HG02610 (cell line): ENCODE measurements around the gene MYBPH.

ENCODE experiments used
- ATAC-seq: cut with Tn5 transposase; IDR thresholded peaks from one replicate; pipeline ENCODE4 v1.9.1; 2021; ENCODE audit warnings: mild to moderate bottlenecking, moderate library complexity; ENCODE audit not compliant: unreplicated experiment

Gene MYBPH

DNA sequence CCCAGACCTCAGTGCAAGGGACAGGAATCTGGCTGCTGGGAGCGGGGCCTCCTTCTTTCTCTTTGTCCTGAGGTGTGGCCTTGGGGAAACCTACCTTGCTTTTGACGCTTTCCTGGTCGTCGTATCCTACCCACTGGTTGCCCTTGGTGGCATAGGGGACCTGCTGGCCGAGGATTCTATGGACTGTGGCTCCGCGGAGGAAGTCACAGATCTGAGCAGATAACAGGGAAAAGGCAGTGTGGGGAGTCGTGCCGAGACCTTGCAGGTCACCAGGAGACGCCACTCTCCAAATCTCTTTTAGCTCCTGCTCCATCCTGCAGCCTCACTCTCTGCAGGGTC lies 4.0 kb upstream of the MYBPH start:
- no peak for ATAC-seq

DNA sequence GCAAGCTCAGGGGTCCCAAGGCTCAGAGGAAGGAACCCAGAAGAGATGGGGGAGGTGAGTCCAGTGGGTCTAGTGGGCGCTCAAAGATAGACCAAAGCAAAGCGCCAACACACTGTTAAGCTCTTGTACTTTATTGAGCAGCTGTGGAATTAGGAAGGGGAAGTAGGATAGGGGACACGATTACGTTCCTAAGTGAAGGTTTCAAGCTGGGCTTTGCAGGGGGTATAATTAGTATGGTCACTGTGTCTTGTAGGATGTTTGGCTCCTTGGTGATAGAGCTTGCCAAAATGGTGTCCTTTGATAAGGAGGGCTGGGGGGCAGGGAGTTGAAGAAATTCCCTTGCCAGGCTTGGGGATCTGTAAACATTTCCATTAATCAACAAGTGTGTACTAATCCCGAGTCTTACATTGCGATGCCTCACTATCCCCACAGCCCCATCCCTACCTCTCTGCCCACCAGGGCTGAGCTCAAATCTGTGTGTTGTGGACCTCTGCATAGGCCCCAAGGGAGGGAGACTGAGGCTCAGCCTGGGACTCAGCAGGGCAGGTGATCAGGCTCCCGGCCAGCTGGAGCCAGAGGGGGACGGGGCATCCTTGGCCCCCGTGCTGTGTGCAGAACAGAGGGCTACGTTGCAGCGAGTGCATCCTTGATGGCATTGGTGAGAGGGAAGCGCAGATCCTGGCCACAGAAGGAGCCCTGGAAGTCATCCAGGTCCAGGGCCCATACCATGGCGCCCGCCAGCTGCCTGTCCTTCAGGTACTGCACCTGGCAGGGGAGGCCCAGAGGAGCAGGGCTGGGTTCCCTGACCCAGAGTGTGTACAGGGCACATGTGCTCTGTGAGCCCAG lies 3.4 kb upstream of the MYBPH start:
- ATAC-seq = no peak

DNA sequence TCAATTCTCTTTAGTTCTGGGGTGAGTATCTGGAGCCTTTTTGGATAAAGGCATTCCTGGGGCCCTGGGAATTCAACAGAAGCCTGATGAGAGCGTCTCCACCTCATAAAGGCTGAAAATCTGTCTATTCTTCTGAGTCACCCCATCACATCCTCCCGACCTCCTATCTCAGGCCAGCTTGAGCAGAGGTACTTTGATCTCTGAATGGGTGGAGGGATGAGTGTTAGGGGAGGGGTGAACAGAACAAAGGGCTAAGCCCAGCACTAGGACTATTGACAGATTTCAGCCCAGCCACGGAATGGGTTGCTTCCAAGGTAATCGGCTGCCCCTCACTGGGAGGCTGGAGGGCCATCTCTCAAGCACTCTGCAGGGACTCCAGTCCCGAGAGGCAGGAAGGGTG lies 2.5 kb upstream of the MYBPH start:
- no peak for ATAC-seq

DNA sequence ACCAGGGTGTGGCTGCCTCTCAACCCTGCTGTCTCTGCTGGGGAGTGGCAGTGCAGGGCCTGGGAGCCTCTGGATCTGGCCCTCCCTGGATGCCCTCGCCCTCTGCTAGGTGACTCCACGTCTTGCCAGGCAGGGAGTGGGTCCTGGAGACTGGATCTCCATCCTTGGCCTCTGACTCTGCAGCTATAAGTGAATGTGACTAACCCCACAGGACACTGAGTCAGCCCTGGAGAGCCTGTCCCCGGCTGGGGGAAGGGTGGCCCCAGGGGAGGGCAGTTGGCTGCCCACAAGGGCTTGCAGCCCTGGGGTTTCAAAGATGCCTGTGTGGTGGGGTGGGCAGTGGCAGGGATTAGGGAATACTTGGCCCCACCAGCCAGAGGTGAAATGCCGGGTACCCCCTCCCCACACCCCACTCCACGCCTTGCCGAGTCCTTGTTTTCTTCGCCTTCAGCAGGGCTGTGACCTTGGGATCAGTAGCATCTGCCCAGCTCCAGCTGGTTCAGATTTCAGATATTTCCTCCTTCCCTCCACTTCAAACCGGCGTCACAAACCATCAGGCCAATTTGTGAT lies 1.9 kb upstream of the MYBPH start:
- ATAC-seq = no peak

DNA sequence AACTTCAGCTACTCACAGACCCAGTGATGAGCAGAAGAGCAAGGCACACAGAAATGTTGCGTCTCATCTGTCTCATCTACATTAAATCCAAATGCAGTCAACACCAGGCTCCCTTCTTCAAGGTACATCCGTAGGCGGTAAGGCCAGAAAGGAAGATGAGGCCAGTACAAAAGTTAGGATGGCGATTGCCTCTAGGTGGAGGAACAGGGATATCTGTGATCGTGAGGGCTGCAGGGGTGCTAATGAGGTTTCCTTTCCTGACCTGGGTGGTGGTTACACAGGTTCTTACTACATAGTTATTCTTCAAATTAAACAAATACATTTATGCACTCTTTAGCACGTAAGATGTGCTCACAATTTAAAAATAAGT lies 1.4 kb upstream of the MYBPH start:
- no peak for ATAC-seq

DNA sequence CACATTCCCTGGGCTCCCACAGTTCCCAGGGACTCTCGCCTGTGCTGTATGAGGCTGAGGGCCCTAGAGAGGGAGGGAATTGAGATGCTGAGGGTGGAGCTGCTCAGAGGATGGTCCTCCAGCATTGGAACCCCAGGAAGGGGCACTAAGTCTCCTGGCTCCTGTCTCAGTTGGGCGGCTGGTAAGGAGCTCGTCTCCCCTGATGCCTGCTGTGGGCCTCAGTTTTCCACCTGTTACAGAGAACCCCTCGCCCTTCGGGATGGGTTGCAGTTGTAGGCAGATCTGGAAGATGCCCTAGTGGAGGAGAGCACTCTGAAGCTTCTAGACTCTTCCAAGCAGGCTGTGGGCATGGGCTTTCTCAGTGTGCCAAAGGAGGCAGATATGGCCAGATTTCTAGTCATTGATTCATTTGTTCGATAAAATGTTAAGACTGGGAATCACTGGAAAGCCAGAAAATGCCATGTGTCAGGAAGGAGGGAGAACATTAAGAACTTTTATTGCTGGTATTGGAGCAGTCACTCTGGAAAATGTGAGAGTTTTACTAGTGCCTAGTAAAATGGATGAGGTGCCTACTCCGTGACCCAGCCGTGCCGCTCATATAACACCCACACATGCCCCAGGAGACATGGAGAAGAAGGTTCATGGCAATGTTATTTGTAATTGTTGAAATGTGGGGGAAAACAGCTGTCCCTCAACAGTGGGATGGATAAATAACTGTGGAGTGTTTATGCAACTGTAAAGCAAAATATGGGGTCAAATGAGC lies 828 bp upstream of the MYBPH start:
- no peak for ATAC-seq

DNA sequence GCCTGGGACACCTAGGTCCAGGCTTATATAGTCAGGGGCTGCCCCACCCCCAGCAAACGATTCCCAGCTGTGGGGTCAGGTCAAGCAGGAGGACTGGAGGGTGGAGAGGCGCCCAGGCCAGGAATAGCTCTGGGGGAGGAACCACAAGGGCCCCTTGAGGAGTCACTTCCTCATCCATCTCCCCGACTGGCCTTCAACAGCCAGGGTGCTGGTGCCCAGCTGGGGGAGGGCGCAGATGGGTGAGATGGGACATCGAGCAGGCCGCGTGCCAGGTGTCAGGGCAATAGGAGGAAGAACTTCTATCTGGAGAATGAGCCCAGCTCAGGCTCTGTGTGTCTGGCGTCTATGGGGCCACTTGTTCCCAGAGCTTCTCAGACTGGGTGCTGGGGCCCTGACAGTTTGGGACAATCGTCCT lies 208 bp upstream of the MYBPH start:
- ATAC-seq = no peak

DNA sequence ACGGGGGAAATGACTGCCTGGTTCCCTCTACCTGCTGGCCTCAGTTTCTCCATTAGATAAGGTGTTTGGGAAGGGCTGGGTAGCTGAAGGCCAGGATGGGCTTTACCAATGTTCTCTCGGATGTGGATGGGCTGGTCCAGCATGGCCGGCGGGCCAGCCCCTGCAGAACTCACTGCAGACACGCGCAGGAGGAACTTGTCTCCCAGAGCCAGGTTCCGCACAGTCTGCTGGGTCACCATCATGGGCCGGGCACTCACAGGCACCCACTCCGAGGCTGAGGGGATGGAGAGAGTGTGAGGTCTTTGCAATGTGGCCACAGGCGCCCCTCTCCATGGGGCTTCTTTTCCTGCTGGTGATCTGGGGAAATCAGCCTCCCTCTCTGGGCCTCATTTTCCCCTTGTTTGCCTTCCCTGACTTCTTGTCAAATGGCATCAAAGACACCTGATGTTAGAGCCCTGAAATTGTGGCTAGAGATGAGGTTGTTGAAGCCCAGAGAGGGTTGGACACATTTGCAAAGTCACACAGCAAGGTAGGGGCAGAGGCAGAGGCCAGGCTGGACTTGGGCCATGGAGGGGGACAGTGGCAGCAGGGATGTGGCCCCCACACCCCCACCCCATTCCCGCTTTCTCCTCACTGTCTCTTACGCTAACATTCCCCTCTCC lies 1.2 kb downstream of the MYBPH start:
- no peak for ATAC-seq

DNA sequence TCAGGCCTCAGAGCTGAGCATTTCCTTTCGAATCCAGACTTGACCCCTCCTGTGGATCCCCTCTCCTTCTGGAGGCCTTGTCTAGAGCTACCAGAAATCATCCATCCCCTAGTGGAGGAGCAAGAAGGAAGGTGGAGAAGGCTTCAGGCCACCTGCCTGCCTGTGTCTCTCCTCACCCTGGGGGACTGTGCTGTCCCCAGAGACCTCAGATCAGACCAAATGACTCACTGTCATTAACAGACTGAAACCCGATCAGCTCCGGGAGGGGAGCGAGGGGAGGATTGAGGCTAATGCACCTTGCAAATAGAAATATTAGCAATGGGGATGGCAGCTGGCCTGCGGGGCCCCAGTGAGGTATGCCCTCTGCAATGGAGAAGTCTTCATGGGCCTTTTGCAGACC lies 2.1 kb downstream of the MYBPH start:
- peak; percentile 88 for ATAC-seq

DNA sequence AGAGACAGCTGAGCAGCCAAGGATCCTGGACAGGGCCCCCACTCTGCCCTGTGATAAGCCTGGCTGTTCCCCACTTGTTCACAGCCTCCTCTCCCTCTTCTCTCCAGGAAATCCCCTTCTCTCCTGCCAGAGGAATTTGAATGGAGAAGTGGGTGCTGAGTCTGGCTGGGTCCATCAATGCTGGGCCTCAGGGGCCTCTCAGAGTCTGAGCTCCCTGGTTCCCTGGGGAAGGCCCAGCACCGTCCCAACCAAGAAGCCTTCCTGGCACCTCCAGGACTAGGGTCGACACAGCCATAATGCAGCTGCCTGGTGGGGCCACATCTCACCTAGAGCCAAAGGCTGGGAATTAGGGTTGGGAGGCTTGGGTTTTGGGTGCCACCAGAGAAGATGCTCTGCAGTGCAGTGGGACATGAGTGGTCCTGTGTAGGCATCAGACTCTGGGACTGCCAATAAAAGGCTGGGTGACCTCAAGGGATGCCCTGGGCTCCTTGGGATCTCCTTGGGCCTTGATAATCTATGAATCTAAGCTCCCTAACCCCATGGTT lies 2.5 kb downstream of the MYBPH start:
- ATAC-seq = no peak

DNA sequence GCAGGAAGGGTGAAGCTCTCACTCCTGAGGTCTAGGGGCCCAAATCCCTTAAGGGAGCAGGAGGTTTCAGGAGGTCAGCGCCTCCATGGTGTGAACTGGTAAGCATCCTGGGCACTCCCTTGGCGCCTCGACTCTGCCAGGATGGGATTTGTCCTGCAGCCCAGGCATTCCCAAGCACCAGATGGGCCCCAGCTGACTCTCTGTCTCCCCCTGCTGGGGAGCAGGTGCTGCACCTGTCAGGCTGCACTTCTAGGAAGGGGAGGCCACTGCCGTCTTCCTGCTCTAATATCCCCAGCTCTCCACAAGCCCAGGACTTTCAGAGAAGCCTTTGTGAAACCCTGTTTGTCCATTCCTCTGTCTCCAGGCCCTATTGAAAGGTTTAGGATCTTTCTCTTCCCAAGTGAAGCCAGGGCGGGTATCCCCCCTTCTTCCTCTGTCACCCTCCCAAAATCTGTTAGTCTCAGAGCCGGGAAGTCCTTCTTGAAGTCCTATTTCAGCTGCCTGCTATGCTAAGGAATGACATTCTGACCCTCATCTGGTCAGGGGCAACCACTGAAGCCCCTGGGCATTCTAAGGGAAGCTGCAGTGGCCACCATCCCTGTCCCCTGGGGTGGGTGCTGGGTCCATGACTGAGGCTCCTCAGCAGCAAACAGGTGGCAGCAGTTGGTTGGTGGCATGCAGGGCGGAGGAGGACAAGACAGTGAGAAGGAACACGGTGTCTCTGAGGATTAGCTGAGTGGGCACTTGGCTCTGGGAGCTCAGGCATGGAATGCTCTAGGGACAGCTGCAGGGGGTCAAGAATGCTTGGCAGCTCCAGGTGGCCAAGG lies 3.2 kb downstream of the MYBPH start:
- ATAC-seq = no peak

DNA sequence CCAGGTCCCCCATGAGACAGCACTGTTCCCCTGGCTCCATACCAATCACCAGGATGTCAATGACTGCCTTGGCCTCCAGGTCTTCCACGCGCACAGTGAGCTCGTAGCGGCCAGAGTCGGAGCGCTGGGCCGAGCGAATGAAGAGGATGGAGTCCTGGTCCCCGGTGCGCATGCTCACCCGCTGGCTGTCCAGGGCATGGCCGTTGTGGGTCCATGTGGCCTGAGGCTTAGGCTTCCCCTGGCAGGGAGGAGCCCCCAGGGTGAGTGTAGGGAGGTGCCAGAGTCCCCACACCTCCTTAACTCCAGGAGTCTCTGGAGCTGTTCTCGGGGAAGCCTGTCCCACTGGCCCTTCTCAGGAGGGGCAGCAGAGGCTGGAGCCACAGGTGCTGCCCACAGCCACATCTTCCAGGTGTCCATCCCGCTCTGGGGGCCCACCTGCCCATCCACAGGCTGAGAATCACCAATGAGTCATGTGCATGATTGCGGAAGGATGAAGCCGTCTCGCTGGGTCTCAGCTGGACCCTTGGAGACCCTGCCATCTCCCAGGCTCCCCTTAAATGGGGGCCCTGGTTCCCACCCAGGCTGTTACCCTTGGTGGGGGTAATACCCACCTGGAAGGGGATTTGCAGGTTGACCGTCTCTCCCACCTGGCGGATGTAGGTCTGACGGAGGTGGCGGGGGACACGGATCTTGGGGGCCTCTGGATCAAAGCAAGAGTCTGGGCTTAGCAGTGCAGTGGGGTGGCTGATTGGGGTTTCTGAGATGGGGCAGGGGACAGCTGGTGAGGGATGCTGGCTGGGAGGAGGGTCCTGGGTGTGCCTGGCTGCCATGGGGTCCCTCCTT lies 4.1 kb downstream of the MYBPH start:
- ATAC-seq = no peak

DNA sequence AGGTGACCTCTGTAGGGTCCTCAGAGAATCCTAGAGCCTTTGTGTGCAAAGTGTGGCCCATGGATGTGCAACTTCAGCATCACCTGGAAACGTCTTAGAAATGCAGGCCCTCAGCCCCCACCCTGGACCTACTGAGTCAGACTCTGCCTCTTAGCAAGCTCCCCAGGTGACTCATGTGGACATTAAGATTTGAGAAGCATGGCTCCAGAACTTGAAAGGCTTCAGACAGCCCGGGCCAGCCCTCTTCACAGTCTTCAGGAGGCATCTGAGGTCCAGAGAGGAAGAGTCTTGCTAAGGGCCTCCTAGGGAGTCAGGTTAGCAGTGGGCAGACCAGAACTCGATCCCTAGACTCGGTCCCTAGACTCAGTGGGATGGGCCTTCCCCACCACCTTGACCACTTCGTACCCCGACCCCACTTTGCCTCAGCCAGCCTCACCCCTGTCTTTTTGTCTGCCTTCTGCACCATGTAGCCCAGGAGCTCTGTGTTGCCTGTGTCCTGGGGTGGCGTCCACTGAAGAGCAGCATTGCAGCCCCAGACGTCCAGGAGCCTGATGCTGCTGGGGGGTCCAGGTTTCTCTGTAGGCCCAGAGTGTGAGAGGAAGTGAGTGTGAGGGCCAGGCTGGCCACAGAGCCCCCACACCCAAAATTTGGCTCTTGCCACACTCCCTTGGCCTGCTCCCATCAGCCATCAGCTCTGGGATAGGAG lies 4.8 kb downstream of the MYBPH start:
- no peak for ATAC-seq

DNA sequence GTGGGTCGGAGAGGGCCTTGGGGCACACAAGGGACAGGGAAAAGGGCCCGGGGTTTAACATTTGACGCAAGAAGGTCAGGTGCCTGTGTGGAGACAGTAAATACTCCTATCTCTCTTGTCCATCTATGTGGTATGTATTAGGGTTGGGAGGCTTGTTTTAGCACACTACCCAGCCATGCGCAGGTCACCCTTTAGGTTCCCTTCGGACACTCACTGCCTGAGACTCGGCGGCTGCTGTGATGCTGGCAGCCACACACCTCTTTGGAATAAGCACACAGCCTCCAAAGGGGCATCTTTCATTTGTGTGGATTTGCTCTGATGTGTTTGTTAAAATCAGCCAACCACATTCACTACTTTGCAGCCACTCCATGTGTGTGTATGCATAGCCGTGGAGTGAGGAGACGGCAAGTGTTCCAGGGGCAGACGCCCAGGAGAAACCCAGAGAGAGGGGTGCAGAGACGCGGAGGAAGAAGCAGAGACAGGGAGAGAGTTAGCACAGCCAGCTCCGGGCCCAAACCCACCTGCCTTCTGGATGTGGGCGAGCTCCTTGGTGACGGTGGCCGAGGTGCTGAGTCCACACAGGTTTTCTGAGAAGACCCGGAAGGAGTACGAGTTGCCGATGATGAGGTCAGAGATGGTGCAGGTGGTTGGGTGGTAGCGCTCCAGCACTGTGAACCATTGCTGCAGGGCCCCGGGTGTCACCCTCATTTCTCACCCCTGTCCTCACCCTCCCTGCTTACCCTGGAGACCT lies 5.7 kb downstream of the MYBPH start:
- no peak for ATAC-seq

DNA sequence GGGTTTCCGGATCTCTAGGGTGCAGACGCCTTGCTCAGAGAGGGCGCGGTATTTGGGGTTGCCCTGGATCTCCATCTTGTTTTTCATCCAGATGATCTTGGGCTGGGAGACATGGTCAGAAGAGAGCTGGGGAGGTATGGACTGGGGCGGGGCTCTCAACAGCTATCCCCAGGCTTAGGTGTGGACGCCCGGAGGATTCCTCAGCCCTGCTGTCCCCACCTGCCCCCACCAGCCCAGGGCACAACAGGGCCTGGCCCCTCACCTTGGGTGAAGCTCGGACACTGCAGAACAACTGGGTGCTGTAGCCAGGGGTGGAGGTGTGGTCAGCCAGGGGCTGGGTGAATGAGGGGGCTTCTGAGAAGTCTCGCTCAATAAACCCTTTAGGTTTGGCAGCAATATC lies 6.6 kb downstream of the MYBPH start:
- ATAC-seq = no peak

DNA sequence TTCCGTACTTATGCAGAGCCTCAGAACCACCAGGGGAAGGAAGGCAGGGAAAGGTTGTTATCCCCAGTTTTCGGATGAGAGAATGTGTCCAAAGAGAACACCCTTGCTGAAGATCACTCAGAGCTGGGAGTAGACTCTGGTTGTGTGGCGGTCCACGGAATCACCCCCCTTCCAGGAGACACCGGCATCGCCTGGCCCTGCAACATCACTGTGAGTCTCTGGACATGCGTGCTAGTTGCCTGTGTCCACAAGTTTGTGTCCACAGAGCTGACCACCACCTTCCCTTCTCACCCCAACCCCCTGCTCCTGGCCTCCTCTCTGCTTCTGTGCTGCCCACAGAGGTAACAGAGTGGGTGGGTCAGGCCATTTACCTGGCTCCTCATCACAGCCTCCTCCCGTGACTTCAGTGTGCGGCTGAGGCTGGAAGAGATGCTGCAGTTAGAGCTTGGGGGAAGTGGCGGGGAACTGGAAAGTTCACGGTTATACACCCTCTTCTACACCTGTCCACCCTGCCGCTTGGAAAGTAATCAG lies 7.3 kb downstream of the MYBPH start:
- no peak for ATAC-seq

DNA sequence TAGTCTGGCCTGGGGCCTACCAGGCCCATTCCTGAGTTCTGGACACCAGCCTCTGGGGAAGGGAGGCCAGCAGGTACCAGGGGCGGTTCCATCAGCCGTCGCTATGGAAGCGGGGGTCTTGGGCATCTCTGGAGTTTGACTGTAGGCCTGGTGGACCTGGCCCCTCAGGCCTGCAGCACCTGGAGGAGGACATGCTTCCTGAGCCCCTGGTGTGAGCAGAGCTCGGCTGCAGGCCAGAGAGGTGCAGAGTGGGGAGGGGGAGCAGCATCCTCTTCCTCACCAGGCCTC lies 7.8 kb downstream of the MYBPH start:
- ATAC-seq = no peak
